ENCODE results near the gene ANGPT4.
"Not testable (repeated sequence)": the region's sequence is repeated elsewhere in the genome, so short reads cannot be mapped to it uniquely, and the experiment has no call there.

The ANGPT4 gene

DNA sequence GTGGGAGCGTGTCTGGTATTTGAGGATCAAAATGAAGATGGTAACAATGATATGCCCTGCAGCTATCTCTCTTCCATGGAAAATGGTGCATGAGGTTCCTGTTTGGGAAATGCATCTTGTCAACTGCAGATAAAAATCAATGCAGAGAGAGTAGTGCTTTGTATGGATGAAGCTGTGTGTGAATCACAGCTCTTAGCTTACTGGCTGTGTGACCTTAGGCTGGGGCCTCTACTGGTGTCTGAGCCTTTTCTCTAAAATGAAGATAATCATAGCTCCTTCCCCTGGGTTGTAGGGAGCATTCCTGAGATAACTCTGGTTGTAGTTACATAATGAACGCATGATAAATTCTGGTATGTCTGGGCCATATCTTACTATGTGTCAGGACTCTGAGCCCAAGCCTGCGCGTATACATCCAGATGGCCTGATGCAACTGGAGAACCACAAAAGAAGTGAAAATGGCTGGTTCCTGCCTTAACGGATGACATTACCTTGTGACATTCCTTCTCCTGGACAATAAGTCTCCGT, 19.6 kb downstream of the ANGPT4 start:
- Mint-ChIP-seq H3K27ac (no peak overlapping the region), H3K27me3 (no peaks in the 10 kb centered on the region), H3K4me3 (no peak overlapping the region), H3K9me3 (no peaks in the 10 kb centered on the region), H3K4me1 (no peaks in the 10 kb centered on the region)
- DNase-seq (no peak), ATAC-seq (no peak)

DNA sequence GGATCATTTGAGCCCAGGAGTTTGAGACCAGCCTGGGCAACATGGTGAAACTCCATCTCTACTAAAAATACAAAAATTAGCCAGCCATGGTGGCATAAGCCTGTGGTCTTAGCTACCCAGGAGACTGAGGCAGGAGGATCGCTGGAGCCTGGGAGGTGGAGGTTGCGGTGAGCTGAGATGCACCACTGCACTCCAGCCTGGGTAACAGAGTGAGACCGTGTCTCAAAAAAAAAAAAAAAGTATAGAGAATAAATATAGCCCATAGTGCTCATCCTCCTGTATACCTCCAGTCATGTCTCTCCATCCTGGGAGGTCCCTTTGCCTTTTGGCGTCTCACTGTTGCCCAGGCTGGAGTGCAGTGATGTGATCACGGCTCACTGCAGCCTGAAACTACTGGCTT, 23.8 kb downstream of the ANGPT4 start:
- not testable (repeated sequence) for H3K9me3 Mint-ChIP-seq, H3K4me1 Mint-ChIP-seq, H3K27ac Mint-ChIP-seq, ATAC-seq, H3K27me3 Mint-ChIP-seq, H3K4me3 Mint-ChIP-seq, DNase-seq

DNA sequence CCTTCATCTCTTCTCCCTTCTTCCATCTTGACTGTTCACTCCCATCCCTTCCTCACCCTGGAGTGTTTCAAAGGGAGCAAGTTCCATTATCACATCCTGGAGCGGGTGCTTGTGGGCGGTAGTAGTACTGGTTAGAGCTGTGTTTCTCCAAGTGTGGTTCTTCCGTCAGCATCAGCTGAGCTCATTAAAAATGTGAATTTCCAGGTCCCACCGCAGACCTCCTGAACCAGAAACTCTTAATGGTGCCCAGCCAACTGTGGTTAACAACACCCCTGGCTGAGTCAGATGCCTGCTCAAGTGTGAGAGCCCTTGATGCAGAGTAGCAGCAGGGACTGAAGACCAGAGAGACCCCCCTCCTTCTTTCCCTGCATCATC, 24.4 kb downstream of the ANGPT4 start:
- ATAC-seq (no peak), DNase-seq (no peak)
- Mint-ChIP-seq H3K27me3 (no peaks in the 10 kb centered on the region), H3K4me3 (no peak overlapping the region), H3K9me3 (no peaks in the 10 kb centered on the region), H3K4me1 (no peaks in the 10 kb centered on the region), H3K27ac (peak overlapping the region in 1 of 2 donors; percentile 42)

DNA sequence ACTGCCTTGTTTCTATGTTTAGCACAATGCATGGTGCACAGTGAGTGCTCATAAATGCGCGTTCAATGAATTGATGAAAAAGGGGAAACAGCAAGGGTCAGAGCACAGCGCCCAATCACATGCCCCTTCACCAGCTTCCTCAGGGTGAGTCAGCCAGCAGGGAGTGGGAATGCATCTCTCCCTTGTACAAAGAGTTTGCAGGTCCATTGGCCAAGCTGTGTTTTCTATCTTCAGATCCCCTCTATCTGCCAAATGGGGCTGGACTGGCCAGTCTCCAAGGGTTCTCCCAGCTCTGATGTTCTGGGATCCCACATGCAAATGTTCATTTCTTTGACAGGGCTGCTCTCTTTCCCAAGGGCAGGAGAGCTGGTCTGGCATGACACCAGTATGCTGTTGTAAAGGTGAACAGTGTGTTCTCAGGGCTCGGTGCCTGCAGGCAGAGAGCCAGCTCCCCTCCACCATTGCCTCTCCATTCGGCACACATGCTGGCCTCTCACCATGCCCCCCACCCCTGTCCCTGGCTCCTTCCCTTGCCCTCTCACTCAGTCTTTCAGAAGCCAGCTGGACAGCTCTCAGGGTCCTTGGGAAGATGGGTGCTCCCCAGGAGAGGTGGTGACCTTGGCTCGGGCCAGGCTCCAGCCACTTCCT, 25.0 kb downstream of the ANGPT4 start:
- Mint-ChIP-seq H3K4me3 (no peak overlapping the region), H3K27ac (no peak overlapping the region), H3K27me3 (no peaks in the 10 kb centered on the region), H3K4me1 (no peaks in the 10 kb centered on the region), H3K9me3 (no peaks in the 10 kb centered on the region)
- DNase-seq = no peak
- no peak for ATAC-seq

DNA sequence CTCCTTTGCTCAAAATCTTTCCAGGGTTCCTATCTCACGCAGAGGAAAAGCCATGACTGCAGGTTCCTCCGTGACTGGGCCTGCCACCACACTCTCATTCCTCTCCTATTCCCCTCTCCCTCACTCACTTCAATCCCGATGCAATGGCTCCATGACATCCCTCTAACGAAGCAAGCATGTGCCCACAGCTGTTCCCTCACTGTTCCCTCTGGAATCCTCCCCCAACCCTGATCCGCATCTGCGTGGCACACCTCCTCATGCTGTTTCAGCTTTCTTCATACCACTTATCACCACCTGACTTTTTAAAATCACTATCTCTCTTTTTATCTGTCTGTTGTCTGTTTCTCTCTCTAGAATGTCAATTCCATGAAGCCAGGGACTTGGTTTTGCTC, 25.5 kb downstream of the ANGPT4 start:
- no peak overlapping the region for H3K27ac Mint-ChIP-seq
- peaks cover 3% of the 10 kb centered on the region for H3K27me3 Mint-ChIP-seq
- no peak overlapping the region for H3K4me3 Mint-ChIP-seq
- no peaks in the 10 kb centered on the region for H3K9me3 Mint-ChIP-seq
- peaks cover 2% of the 10 kb centered on the region for H3K4me1 Mint-ChIP-seq
- no peak for DNase-seq
- ATAC-seq = no peak

DNA sequence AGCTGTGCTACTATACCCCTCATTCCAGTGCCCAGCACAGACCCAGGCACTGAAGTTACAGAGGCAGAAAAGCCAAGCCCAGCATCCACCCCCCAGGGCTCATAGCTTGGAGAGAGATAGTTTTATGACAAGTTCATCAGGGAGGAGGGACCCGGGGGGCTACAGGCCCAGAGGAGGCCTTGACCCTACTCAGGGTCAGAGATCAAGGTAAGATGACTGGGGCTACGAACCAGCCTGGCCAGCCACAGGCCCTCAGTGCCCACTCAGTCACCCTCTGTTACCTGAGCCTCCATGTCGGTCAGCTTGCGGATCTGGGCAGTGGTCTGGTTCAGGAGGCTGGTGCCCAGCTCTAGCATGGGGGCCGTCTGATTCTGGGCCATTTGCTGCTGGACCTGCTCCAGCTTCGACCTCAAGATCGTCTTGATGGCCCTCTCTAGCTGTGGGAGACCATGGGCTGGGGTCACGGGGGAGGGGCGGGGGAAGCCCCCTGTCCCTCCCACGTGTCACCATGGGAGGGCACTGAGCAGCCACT, 26.1 kb downstream of the ANGPT4 start:
- peak; percentile 9 for ATAC-seq
- Mint-ChIP-seq H3K9me3 (no peaks in the 10 kb centered on the region), H3K27ac (no peak overlapping the region), H3K4me1 (peaks cover 8% of the 10 kb centered on the region), H3K27me3 (peaks cover 9% of the 10 kb centered on the region), H3K4me3 (no peak overlapping the region)
- no peak for DNase-seq

DNA sequence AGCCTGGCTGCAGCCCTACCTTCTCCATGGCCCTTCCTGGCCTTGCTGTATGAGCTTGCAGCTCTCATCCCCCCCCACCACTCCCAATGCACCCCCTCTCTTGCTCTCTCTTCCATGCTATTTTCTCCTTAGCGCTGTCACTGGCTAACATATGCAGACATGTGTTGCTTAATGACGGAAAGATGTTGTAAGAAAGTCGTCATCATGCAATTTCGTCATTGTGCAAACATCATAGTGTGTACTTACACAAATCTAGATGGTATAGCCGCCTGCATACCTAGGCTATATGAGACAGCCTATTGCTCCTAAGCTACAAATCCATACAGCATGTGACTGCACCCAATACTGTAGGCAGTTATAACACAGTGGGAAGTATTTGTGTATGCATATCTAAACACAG, 27.0 kb downstream of the ANGPT4 start:
- Mint-ChIP-seq H3K9me3 (no peaks in the 10 kb centered on the region), H3K27ac (no peak overlapping the region), H3K27me3 (peaks cover 18% of the 10 kb centered on the region), H3K4me1 (peaks cover 11% of the 10 kb centered on the region), H3K4me3 (no peak overlapping the region)
- DNase-seq (no peak), ATAC-seq (no peak)

DNA sequence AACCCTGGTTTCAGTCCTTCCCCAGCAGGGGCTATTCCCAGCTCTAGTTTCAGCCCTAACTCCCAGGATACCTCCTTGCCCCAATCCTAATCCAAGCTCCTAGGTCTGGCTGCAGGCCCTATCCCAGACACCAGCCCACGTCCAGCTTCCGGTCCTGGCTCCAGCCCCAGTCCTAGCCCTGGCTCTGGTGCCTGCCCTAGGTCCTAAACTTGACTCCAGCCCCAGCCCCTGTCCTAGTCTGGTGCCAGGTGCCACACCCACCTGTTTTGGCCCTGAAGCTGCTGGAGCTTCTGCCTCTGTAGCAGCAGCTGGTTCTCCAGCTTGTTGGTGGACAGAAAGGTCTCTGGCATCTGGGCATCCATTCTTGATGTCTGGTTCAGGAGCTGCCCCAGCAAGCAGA, 28.1 kb downstream of the ANGPT4 start:
- no peaks in the 10 kb centered on the region for H3K9me3 Mint-ChIP-seq
- H3K27me3 Mint-ChIP-seq = peaks cover 27% of the 10 kb centered on the region
- peaks cover 17% of the 10 kb centered on the region for H3K4me1 Mint-ChIP-seq
- H3K27ac Mint-ChIP-seq = no peak overlapping the region
- DNase-seq = no peak
- H3K4me3 Mint-ChIP-seq = no peak overlapping the region
- no peak for ATAC-seq

DNA sequence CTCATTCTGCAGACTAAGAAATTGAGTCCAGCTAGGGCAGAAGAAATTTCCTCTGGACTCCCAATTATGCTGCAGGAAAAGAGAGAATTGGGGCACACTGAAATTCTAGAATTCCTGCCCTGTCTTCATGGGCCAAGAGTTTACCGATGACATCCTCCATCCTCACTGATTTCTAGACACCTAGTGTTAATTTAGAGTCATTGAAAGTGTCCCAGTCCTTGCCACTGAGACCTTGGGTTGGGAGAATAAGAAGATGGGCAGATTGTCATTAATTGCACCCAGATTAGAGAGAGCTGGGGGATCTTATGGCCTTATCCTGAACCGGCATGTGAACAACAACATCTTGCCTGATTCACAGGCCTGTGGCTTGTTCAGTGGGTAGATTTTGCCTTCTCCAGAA, 29.0 kb downstream of the ANGPT4 start:
- no peak for DNase-seq
- H3K4me3 Mint-ChIP-seq = no peak overlapping the region
- H3K4me1 Mint-ChIP-seq = peaks cover 26% of the 10 kb centered on the region
- ATAC-seq = no peak
- H3K27me3 Mint-ChIP-seq = peaks cover 29% of the 10 kb centered on the region
- no peaks in the 10 kb centered on the region for H3K9me3 Mint-ChIP-seq
- H3K27ac Mint-ChIP-seq = no peak overlapping the region

DNA sequence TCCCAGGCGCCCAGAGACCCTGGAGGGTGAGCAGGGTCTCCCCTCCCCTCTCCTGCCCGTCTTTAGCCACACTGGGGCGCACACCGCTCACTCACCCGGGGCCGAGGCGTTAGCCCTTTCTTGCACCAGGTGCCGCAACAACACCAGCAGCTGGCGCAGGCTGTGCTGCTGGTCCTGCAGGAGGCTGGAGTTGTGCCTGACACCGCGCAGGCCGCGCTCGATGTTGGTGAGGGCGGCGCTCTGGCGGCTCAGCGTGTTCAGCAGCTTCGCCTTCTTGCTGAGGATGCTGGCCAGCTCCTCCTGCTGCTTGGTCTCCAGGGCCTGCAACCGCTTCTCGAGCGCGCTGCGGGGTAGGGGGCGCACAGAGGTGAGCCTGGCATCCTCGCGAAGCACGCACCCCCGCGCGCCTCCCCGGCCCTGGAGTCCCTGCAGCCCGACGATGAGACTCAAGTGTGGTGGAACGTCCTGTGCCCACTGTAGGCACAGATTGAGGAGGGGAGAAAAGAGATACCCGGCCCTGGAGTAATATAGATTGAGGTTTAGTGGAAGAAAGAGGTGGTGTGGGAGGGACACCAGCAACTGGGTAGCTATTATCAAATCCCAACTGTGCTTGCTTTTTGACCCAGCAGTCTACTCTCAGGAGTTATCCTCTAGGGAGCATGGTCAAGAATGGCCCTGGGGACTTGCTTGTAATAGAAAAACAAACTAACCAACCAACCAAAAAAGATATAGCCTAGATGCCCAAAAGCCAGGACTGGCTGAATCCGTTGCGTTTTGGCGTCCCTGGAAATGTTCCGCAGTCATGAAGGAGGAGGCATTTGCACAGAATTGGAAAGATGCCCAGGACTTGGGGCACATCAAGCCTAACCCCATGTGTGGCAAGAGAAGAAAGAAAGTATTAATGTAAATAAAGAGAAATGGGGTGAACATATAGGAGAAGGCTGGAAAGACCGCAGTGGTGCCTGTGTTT, 30.9 kb downstream of the ANGPT4 start:
- Mint-ChIP-seq H3K4me1 (peaks cover 40% of the 10 kb centered on the region), H3K27ac (no peak overlapping the region), H3K27me3 (peaks cover 29% of the 10 kb centered on the region), H3K9me3 (no peaks in the 10 kb centered on the region), H3K4me3 (no peak overlapping the region)
- ATAC-seq (no peak), DNase-seq (no peak)

DNA sequence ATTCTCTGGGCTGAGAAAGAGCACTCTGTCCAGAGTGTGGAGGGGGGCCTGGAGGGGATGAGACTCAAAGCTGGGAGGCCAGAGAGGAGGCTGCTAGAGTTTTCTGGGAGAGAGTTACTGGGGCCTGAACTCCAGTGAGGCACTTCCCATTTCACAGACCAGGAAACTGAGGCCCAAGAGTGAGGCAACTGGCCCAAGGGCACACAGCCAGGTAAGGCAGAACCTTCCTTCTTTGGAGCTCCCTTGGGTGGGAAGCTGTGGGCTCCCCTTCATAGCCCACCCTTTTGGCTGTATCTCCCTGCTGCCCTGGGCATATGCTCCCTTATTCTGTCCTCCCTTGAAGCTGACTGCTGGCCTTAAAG, 34.4 kb downstream of the ANGPT4 start:
- Mint-ChIP-seq H3K27ac (peak overlapping the region; percentile 97 to 98), H3K4me1 (peaks cover 45% of the 10 kb centered on the region), H3K9me3 (no peaks in the 10 kb centered on the region), H3K4me3 (peak overlapping the region; percentile 75 to 86), H3K27me3 (peaks cover 29% of the 10 kb centered on the region)
- DNase-seq = no peak
- ATAC-seq = peak; percentile 9

DNA sequence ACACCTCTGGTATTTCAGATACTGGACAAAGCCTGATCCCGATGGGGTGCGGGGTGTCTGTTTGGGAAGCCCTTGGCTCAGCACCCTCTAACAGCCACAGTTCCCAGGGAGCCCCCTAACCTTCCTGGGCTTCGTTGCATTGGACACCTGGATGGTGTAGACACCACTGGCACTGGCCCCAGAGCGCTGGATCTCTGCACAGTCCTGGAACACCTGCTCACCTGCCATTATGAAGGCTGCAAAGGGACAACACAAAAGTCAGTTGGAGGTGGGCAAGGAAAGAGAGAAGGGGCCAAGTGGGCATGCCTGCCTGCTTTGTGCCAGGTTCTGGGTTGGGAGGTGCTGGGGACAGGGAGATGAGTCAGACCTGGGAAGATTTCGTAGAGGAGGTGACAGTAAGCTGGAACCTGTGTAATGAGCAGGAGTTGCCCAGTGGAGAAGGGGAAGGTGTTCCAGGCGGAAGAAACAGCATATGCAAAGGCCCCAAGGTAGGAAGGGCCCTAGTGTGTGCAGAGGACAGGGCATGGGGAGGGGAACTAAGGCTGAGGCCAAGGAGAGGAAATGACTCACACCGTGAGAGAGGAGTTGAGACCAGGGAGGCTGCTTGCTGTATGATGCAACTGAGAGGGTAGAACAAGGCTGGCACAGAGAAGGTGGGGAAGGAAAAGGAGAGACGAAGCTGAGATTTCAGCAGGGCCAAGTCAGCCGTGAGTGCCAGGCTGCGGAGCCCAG, 34.9 kb downstream of the ANGPT4 start:
- peak; percentile 44 to 65 for DNase-seq
- Mint-ChIP-seq H3K27me3 (peaks cover 29% of the 10 kb centered on the region), H3K27ac (peak overlapping the region; percentile 97 to 98), H3K9me3 (no peaks in the 10 kb centered on the region), H3K4me3 (peak overlapping the region; percentile 75 to 86), H3K4me1 (peaks cover 45% of the 10 kb centered on the region)
- ATAC-seq = peak; percentile 100

DNA sequence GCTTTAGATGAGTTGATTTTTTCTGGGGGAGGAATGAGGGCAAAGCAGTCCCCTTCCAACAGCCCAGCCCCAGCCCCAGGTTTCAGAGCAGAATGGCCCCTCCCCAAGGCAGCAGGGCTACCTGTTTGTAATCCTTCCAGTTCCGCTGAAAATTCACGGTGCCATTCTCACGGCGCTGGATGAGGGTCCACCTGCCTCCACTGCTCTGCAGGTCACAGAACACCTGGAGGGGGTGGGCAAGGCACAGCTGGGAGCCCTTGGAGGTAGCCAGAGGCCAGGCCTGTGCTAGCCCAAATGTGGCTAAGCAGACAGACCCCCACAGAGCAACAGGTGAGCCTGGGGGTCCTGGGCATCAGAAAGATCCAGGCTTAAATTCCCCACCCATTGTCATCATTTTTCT, 36.5 kb downstream of the ANGPT4 start:
- no peak overlapping the region for H3K27ac Mint-ChIP-seq
- H3K4me1 Mint-ChIP-seq = peaks cover 34% of the 10 kb centered on the region

DNA sequence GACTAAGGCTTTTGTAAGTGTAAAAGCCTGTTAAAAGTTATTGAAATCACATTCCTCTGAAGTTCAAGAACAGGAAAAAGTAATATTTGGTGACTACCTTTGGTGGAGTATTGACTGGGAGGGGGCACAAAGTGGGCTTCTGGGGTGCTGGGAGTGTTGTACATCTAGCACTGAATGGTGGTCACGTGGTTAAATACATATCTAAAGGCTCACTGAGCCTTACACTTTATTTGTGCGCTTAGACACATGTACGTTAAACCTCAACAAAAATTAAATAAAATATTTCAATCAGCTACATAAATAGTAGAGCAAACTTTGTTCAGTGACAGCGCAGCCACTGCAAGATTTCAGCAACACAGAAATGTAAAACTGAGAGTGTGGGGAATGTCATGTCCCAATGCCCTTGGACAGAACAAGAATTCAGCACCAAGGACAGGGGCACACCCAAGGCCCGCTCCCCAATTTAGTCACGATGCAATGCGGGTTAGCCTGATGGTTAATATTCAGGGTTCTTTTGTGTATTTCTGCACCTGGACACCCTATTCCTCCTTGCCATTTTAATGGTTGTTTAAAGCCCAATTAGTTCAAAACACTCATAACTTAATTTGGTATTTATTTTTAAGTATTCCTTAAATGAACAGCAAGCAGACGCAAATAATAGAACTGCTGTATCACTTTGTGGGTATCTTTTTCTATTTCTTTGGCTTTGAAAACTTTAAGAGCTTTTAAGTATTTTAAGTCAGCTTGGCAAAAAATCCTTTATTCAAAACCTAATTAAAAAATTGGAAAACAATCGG, 37.4 kb downstream of the ANGPT4 start:
- DNase-seq (no peak), ATAC-seq (no peak)
- Mint-ChIP-seq H3K9me3 (no peaks in the 10 kb centered on the region), H3K27ac (no peak overlapping the region), H3K4me3 (no peak overlapping the region), H3K27me3 (peaks cover 8% of the 10 kb centered on the region), H3K4me1 (peaks cover 34% of the 10 kb centered on the region)

More for the DNA sequence above, 36.5 kb downstream of the ANGPT4 start:
- ATAC-seq (no peak), DNase-seq (no peak)
- no peaks in the 10 kb centered on the region for H3K9me3 Mint-ChIP-seq
- peaks cover 16% of the 10 kb centered on the region for H3K27me3 Mint-ChIP-seq
- no peak overlapping the region for H3K4me3 Mint-ChIP-seq

DNA sequence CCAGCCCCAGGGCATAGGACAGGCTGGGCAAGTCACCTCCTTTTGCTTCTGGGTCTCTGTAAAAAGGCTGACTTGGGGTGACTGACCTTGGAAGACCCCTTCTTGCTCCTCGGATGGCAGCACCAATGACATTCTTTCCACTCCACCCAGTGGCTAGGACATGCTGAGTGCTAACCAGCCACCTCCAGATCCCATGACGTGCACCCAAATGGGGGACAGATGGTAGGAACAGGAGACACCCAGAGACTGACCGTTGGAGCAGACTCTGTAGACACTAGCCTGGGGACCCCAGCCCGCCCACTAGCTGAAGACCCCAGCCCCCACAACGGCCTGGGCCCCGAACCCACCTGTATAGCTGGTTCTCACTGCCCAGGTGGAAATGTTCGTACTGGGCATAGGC, 38.3 kb downstream of the ANGPT4 start:
- no peak overlapping the region for H3K4me3 Mint-ChIP-seq
- ATAC-seq (no peak), DNase-seq (no peak)
- no peaks in the 10 kb centered on the region for H3K27me3 Mint-ChIP-seq
- H3K27ac Mint-ChIP-seq = no peak overlapping the region
- H3K9me3 Mint-ChIP-seq = no peaks in the 10 kb centered on the region
- H3K4me1 Mint-ChIP-seq = peaks cover 26% of the 10 kb centered on the region
